ENCODE results near the gene NUDT15.

DNA sequence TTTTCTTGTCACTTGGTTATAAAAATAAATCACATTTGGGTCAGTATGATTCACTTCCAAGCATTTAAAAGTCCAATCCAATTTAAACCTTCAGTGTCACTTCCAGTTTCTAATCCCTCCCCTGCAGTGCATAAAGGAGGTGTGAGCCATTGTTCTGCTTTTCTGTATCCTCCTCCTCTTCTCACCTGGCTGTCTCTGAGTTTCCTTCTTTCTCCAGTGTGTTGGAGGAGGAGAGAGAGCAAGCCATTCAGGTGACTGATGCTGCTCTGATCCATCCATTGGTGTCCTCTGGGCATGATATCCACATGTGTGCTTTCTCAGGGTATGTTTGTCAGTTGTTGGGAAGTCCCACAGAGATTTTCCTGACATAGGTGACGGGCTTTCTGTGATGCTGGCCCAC, 1.2 kb downstream of the NUDT15 start:
- no peak for TF ChIP-seq CTCF (IDR thresholded peaks at IDR 0.05)
- TF ChIP-seq POLR2A (IDR thresholded peaks at IDR 0.05), result no peak
